ENCODE results near the gene IWS1. TPM values are rescaled to one million over a fixed set of nuclear protein-coding genes. Genes with fewer than 3 reads are reported as not detected.
A peak's percentile ranks its signal among the peaks of the same experiment; 100 is the strongest.

Gene IWS1
- polyA plus RNA-seq, 1 experiment: 55.0 TPM

GRCh38 chr2:127479866-127480743 lies 46.2 kb downstream of the IWS1 start:
- DNase-seq (ENCODE audit: low read depth, low spot score): no peak
- no peak for TF ChIP-seq CTCF (IDR thresholded peaks at IDR 0.05; ENCODE audit: low read depth, low read length)
- ChIA-PET CTCF (interaction anchor here (0.6 to 5.4 kb wide), 36 partner anchors 9 to 283 kb away, joined by 3 to 231 read pairs (median 6); partner anchors contain the start of genes ERCC3 and PROC), POLR2A (no interaction called here)
- 0 out of 2 replicates have a peak, but pooled peaks cover 2% of the 10 kb centered on the region for H3K9me3 ChIP-seq (ENCODE audit: control insufficient read depth, insufficient read depth, low read length)
- H3K27me3 ChIP-seq (ENCODE audit: control insufficient read depth, insufficient read depth, low read length): no peaks in the 10 kb centered on the region
- H3K27ac ChIP-seq (ENCODE audit: low read depth, low read length): no peak overlapping the region
- no peak overlapping the region for H3K4me3 ChIP-seq (ENCODE audit: low read depth, low read length)

- H3K4me3 ChIP-seq (ENCODE audit: low read depth, low read length): no peak overlapping the region
- CTCF ChIA-PET: interaction anchor here (0.6 to 5.4 kb wide), 48 partner anchors 8 to 349 kb away, joined by 3 to 231 read pairs (median 5); partner anchors contain the start of genes ERCC3 and PROC
- POLR2A ChIA-PET: interaction anchor here (1.3 kb wide), 1 partner anchor 155 kb away, joined by 3 read pairs; no protein-coding TSS in a partner anchor
- no peaks in the 10 kb centered on the region for H3K27me3 ChIP-seq (ENCODE audit: control insufficient read depth, insufficient read depth, low read length)
- H3K9me3 ChIP-seq (ENCODE audit: control insufficient read depth, insufficient read depth, low read length): 0 out of 2 replicates have a peak, but pooled peaks cover 2% of the 10 kb centered on the region
- TF ChIP-seq CTCF (IDR thresholded peaks at IDR 0.05; ENCODE audit: low read depth, low read length): peak; percentile 78
- no peak overlapping the region for H3K27ac ChIP-seq (ENCODE audit: low read depth, low read length)
- DNase-seq (ENCODE audit: low read depth, low spot score): peak; percentile 27
These were observed 47.0 kb downstream of the IWS1 start for GRCh38 chr2:127479219-127479825.

- Histone ChIP-seq H3K27ac (ENCODE audit: low read depth, low read length) (no peak overlapping the region), H3K27me3 (ENCODE audit: control insufficient read depth, insufficient read depth, low read length) (no peaks in the 10 kb centered on the region), H3K4me3 (ENCODE audit: low read depth, low read length) (no peak overlapping the region), H3K9me3 (ENCODE audit: control insufficient read depth, insufficient read depth, low read length) (0 out of 2 replicates have a peak, but pooled peaks cover 2% of the 10 kb centered on the region)
- ChIA-PET CTCF (interaction anchor here (3.0 kb wide), 1 partner anchor 151 kb away, joined by 17 read pairs; no protein-coding TSS in a partner anchor), POLR2A (no interaction called here)
- DNase-seq (ENCODE audit: low read depth, low spot score): no peak
- no peak for TF ChIP-seq CTCF (IDR thresholded peaks at IDR 0.05; ENCODE audit: low read depth, low read length)
These were observed 50.5 kb downstream of the IWS1 start for GRCh38 chr2:127475788-127476187.

GRCh38 chr2:127472268-127472667 lies 54.0 kb downstream of the IWS1 start:
- no peak for DNase-seq (ENCODE audit: low read depth, low spot score)

More at GRCh38 chr2:127472268-127472667, 54.0 kb downstream of the IWS1 start:
- no peaks in the 10 kb centered on the region for H3K27me3 ChIP-seq (ENCODE audit: control insufficient read depth, insufficient read depth, low read length)
- 0 out of 2 replicates have a peak, but pooled peaks cover 2% of the 10 kb centered on the region for H3K9me3 ChIP-seq (ENCODE audit: control insufficient read depth, insufficient read depth, low read length)
- no peak for TF ChIP-seq CTCF (IDR thresholded peaks at IDR 0.05; ENCODE audit: low read depth, low read length)
- no peak overlapping the region for H3K27ac ChIP-seq (ENCODE audit: low read depth, low read length)
- CTCF ChIA-PET: interaction anchor here (1.3 kb wide), 1 partner anchor 147 kb away, joined by 4 read pairs; no protein-coding TSS in a partner anchor
- POLR2A ChIA-PET: no interaction called here
- H3K4me3 ChIP-seq (ENCODE audit: low read depth, low read length): no peak overlapping the region
